HepG2 (cell line): ENCODE data around the gene TTN. TPM values are rescaled to one million over a fixed set of nuclear protein-coding genes. Genes with fewer than 3 reads are reported as not detected.

Source experiments
- DNMT3B ChIP-seq: conservative IDR thresholded peaks from 2 replicates; pipeline ENCODE4 v1.6.1; 2016; ENCODE audit warnings: missing biosample characterization, control low read depth
- FLYWCH1 ChIP-seq: sonication (generic); formaldehyde crosslinking; IDR thresholded peaks from 2 replicates; pipeline ENCODE4 v1.8.1; 2023; ENCODE audit warnings: mild to moderate bottlenecking, missing genetic modification reagents
- FOXM1 ChIP-seq: sonication (generic); formaldehyde crosslinking; IDR thresholded peaks from 2 replicates; pipeline ENCODE4 v1.5.0; 2020; ENCODE audit warnings: missing genetic modification reagents
- MTF2 ChIP-seq: sonication (generic); formaldehyde crosslinking; IDR thresholded peaks from 2 replicates; pipeline ENCODE4 v1.5.0; 2020; ENCODE audit warnings: missing genetic modification reagents, borderline replicate concordance
- MZF1 ChIP-seq: sonication (generic); formaldehyde crosslinking; IDR thresholded peaks from 2 replicates; pipeline ENCODE4 v1.8.1; 2023; ENCODE audit warnings: mild to moderate bottlenecking, missing genetic modification reagents, borderline replicate concordance
- PCBP2 ChIP-seq: fragments of 200-400 bp; formaldehyde crosslinking; optimal IDR thresholded peaks from 2 replicates; pipeline ENCODE3; 2018; ENCODE audit warnings: low read length, low read depth; ENCODE audit not compliant: poor library complexity, severe bottlenecking
- PHF5A ChIP-seq: IDR thresholded peaks from one replicate; pipeline ENCODE4 v1.6.1; 2018; ENCODE audit warnings: low read depth, missing genetic modification reagents; ENCODE audit not compliant: unreplicated experiment
- RELA ChIP-seq: sonication (generic); formaldehyde crosslinking; IDR thresholded peaks from 2 replicates; pipeline ENCODE4 v1.4.0; 2020; ENCODE audit warnings: missing genetic modification reagents
- RXRB ChIP-seq: IDR thresholded peaks from 2 replicates; pipeline ENCODE4 v1.6.1; 2016; ENCODE audit warnings: borderline replicate concordance, missing genetic modification reagents, missing compliant biosample characterization
- SOX6 ChIP-seq, 2 experiments: fragments of 450-650 bp in 1 of 2; sonication (generic) in 1 of 2; formaldehyde crosslinking in 1 of 2; IDR thresholded peaks; 2 replicates each; pipeline versions ENCODE4 v1.4.0 to v1.6.1; 2017 to 2020; ENCODE audit warnings: antibody characterized with exemption in 1 of 2, mild to moderate bottlenecking in 1 of 2, missing genetic modification reagents in 1 of 2
- TRIM24 ChIP-seq: sonication (generic); formaldehyde crosslinking; IDR thresholded peaks from 2 replicates; pipeline ENCODE4 v1.8.0; 2022; ENCODE audit warnings: mild to moderate bottlenecking, missing genetic modification reagents
- ZFP36L1 ChIP-seq: sonication (generic); formaldehyde crosslinking; IDR thresholded peaks from 2 replicates; pipeline ENCODE4 v1.8.0; 2022; ENCODE audit warnings: mild to moderate bottlenecking, missing genetic modification reagents, moderate library complexity
- ZFP37 ChIP-seq: sonication (generic); formaldehyde crosslinking; IDR thresholded peaks from 2 replicates; pipeline ENCODE4 v1.4.0; 2020; ENCODE audit warnings: missing genetic modification reagents, borderline replicate concordance
- ZMYM2 ChIP-seq: sonication (generic); formaldehyde crosslinking; IDR thresholded peaks from 2 replicates; pipeline ENCODE4 v1.8.0; 2022; ENCODE audit warnings: mild to moderate bottlenecking, missing genetic modification reagents
- ZNF274 ChIP-seq: sonication (generic); formaldehyde crosslinking; IDR thresholded peaks from 2 replicates; pipeline ENCODE4 v1.5.1; 2020; ENCODE audit warnings: mild to moderate bottlenecking, missing genetic modification reagents
- ZNF607 ChIP-seq: sonication (generic); formaldehyde crosslinking; IDR thresholded peaks from 2 replicates; pipeline ENCODE4 v1.5.1; 2020; ENCODE audit warnings: missing genetic modification reagents, mild to moderate bottlenecking, borderline replicate concordance
- ZSCAN12 ChIP-seq: sonication (generic); formaldehyde crosslinking; IDR thresholded peaks from 2 replicates; pipeline ENCODE4 v1.9.0; 2021; ENCODE audit warnings: mild to moderate bottlenecking, missing genetic modification reagents
- polyA plus RNA-seq, 8 experiments: library from polyadenylated mRNA; depleted of rRNA in 3 of 8; stranded (reverse) in 7 of 8; unstranded in 1 of 8; fragments of >200 nt; fragmentation: Illumina TruSeq in 4 of 8; extraction: Trizol in 4 of 8; gene quantifications; 2 replicates each; pipeline versions ENCODE4 v1.2.1 to v1.2.3, GENCODE V29; 2011 to 2016; ENCODE audit warnings: low read depth in 4 of 8, missing spikeins in 1 of 8, mixed read lengths in 1 of 8; ENCODE audit not compliant: insufficient read depth in 1 of 8
- total RNA-seq, 5 experiments: library from RNA; depleted of rRNA; stranded (reverse); fragments of >200 nt; fragmentation: Illumina TruSeq; extraction: Trizol; gene quantifications; 2 replicates each; pipeline ENCODE4 v1.2.3, GENCODE V29; 2016; ENCODE audit warnings: low read depth in 1 of 5
- TF ChIP-seq, protein P1 (sequence below): sonication (generic); formaldehyde crosslinking; IDR thresholded peaks from 2 replicates; pipeline ENCODE4 v1.4.0; 2020; ENCODE audit warnings: missing genetic modification reagents
- TF ChIP-seq, protein P2 (sequence below): sonication (generic); formaldehyde crosslinking; IDR thresholded peaks from 2 replicates; pipeline ENCODE4 v1.5.1; 2020; ENCODE audit warnings: missing genetic modification reagents, mild to moderate bottlenecking, borderline replicate concordance
- TF ChIP-seq, protein P3 (sequence below): IDR thresholded peaks from 2 replicates; pipeline ENCODE4 v1.6.1; 2016; ENCODE audit warnings: low read depth, borderline replicate concordance
- TF ChIP-seq, protein P4 (sequence below): sonication (generic); formaldehyde crosslinking; IDR thresholded peaks from 2 replicates; pipeline ENCODE4 v1.4.0; 2020; ENCODE audit warnings: mild to moderate bottlenecking, low read depth, missing genetic modification reagents
- TF ChIP-seq, protein P5 (sequence below): sonication (generic); formaldehyde crosslinking; IDR thresholded peaks from 2 replicates; pipeline ENCODE4 v1.5.0; 2020; ENCODE audit warnings: mild to moderate bottlenecking, missing genetic modification reagents, borderline replicate concordance

The TTN gene
- total and polyA plus RNA-seq, 2 of the 13 experiments (the other 11 are each of a cell fraction or from before 2014, with no cell fraction given) = under 0.01 TPM

DNA sequence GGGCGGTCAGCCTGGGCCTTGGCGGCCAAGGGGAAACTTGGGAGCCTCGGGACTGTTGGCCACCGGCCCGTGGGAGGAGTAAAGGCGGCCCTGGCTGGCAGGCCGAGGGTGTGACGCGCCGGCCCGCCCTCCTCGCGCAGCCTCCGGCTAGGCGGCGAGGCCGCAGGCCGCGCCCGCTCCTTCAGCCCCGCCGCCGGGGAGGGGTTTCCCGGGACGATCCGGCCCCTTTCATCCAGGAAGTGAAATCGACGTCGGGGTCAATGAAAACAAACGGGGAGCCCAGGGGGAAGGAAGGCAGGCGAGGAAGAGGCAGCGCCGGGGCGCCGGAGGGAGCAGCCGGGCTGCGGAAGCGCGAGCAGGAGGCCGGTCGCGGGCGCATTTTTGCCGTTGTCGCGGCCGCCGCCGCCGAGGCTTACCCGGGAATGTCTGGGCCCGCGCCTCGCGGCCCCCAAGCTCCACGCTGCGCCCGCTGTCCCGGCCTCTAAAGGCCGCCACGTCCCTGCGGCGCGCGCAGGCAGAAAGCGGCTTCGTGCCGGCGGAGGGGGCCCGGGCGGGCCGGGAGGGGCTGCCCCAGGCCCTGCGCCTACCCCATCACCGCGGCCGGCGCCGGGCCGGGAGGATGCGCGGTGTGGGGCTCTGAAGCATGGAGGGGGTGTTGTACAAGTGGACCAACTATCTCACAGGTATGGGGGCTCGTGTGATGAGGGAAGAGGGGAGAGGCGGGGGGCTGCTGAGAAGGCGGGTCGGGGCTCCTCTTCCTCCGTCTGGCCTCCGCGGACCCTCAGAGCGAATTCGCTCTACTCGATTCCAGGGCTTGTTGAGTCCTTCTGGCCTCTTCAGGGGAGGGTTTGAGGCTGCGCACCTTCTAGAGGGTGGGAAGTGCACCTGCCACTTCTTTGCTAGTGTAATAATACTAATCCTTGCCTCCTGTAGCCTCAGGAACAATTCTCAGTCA, 326.7 kb downstream of the TTN start, which contains the start of gene PLEKHA3 (continued):
- TF ChIP-seq ZMYM2 (no peak), RXRB (CRISPR knock-in tag) (peak; percentile 47; the same call in 1 of the 2 replicates), ZFP37 (CRISPR knock-in tag) (no peak; the same call in 1 of the 2 replicates), ZSCAN12 (CRISPR knock-in tag) (peak; percentile 94; the same call in 1 of the 2 replicates), FLYWCH1 (CRISPR knock-in tag) (no peak), PHF5A (CRISPR knock-in tag) (peak; percentile 40), PCBP2 (no peak), ZNF274 (CRISPR knock-in tag) (no peak), ZFP36L1 (CRISPR knock-in tag) (0 out of 2 replicates have a peak, but pooled peaks have one; percentile 40), RELA (CRISPR knock-in tag) (no peak), ZNF607 (CRISPR knock-in tag) (0 out of 2 replicates have a peak, but pooled peaks have one; percentile 44), MZF1 (CRISPR knock-in tag) (no peak), MTF2 (CRISPR knock-in tag) (no peak), DNMT3B (no peak), SOX6 (IDR thresholded peaks at IDR 0.05) (no peak), SOX6 (CRISPR knock-in tag; IDR thresholded peaks at IDR 0.05) (peak; percentile 41; the same call in 1 of the 2 replicates), TRIM24 (CRISPR knock-in tag) (no peak), FOXM1 (CRISPR knock-in tag) (no peak)
- TF ChIP-seq, protein P1, sequence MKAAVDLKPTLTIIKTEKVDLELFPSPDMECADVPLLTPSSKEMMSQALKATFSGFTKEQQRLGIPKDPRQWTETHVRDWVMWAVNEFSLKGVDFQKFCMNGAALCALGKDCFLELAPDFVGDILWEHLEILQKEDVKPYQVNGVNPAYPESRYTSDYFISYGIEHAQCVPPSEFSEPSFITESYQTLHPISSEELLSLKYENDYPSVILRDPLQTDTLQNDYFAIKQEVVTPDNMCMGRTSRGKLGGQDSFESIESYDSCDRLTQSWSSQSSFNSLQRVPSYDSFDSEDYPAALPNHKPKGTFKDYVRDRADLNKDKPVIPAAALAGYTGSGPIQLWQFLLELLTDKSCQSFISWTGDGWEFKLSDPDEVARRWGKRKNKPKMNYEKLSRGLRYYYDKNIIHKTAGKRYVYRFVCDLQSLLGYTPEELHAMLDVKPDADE (CRISPR knock-in tag) = 0 out of 2 replicates have a peak, but pooled peaks have one; percentile 38
- TF ChIP-seq, protein P2, sequence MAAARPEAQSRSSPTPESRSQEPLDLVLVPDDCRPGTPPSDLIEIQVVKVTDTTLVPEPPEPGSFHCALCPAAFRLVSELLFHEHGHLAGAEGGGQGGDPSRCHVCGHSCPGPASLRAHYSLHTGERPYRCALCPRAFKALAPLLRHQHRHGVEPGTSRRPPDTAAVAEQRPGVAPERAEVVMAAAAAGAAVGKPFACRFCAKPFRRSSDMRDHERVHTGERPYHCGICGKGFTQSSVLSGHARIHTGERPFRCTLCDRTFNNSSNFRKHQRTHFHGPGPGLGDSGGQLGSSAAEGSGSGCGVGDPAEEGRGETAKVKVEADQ (CRISPR knock-in tag) = no peak; the same call in 1 of the 2 replicates
- TF ChIP-seq, protein P3, sequence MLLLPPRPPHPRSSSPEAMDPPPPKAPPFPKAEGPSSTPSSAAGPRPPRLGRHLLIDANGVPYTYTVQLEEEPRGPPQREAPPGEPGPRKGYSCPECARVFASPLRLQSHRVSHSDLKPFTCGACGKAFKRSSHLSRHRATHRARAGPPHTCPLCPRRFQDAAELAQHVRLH = 0 out of 2 replicates have a peak, but pooled peaks have one; percentile 69
- TF ChIP-seq, protein P4, sequence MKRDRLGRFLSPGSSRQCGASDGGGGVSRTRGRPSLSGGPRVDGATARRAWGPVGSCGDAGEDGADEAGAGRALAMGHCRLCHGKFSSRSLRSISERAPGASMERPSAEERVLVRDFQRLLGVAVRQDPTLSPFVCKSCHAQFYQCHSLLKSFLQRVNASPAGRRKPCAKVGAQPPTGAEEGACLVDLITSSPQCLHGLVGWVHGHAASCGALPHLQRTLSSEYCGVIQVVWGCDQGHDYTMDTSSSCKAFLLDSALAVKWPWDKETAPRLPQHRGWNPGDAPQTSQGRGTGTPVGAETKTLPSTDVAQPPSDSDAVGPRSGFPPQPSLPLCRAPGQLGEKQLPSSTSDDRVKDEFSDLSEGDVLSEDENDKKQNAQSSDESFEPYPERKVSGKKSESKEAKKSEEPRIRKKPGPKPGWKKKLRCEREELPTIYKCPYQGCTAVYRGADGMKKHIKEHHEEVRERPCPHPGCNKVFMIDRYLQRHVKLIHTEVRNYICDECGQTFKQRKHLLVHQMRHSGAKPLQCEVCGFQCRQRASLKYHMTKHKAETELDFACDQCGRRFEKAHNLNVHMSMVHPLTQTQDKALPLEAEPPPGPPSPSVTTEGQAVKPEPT (CRISPR knock-in tag) = peak; percentile 78; the same call in 1 of the 2 replicates
- TF ChIP-seq, protein P5, sequence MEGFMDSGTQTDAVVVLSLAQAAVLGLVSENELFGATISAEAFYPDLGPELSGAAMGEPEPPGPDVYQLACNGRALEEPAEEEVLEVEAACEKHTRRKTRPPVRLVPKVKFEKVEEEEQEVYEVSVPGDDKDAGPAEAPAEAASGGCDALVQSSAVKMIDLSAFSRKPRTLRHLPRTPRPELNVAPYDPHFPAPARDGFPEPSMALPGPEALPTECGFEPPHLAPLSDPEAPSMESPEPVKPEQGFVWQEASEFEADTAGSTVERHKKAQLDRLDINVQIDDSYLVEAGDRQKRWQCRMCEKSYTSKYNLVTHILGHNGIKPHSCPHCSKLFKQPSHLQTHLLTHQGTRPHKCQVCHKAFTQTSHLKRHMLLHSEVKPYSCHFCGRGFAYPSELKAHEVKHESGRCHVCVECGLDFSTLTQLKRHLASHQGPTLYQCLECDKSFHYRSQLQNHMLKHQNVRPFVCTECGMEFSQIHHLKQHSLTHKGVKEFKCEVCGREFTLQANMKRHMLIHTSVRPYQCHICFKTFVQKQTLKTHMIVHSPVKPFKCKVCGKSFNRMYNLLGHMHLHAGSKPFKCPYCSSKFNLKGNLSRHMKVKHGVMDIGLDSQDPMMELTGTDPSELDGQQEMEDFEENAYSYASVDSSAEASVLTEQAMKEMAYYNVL (CRISPR knock-in tag) = peak; percentile 69; the same call in 1 of the 2 replicates
